Hair follicular keratinocyte (primary cell): ENCODE data around the gene C5AR1. TPM values are rescaled to one million over a fixed set of nuclear protein-coding genes. Genes with fewer than 3 reads are reported as not detected.

ENCODE experiments used
- total RNA-seq: library from RNA; depleted of rRNA; stranded (reverse); fragments of >200 nt; gene quantifications from 2 replicates; pipeline ENCODE4 v1.2.3, GENCODE V29; 2015

Gene C5AR1
- total RNA-seq, result not detected in 2 replicates

DNA sequence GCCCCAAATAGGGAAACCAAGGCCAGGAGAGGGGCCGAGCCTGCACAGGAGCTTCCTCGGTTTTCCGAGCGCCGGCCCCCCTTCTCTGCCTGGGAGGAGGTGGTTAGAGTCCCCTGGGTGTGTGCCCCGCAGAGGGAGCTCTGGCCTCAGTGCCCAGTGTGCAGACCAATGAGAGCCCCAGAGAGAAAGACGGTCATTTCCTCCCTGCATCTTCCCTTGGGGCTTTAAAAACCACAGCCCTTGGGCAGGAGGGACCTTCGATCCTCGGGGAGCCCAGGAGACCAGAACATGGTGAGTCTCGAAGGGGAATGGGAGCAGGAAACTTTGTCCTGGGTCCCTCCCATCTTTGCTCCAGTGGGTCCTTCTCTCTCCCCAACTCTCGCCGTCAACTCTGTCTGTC is at the start of gene C5AR1:
C5AR1 (plus strand) TSS at position 254 of the 400 bp plus-strand sequence; CDS start at position 289, 35 bp downstream.

DNA sequence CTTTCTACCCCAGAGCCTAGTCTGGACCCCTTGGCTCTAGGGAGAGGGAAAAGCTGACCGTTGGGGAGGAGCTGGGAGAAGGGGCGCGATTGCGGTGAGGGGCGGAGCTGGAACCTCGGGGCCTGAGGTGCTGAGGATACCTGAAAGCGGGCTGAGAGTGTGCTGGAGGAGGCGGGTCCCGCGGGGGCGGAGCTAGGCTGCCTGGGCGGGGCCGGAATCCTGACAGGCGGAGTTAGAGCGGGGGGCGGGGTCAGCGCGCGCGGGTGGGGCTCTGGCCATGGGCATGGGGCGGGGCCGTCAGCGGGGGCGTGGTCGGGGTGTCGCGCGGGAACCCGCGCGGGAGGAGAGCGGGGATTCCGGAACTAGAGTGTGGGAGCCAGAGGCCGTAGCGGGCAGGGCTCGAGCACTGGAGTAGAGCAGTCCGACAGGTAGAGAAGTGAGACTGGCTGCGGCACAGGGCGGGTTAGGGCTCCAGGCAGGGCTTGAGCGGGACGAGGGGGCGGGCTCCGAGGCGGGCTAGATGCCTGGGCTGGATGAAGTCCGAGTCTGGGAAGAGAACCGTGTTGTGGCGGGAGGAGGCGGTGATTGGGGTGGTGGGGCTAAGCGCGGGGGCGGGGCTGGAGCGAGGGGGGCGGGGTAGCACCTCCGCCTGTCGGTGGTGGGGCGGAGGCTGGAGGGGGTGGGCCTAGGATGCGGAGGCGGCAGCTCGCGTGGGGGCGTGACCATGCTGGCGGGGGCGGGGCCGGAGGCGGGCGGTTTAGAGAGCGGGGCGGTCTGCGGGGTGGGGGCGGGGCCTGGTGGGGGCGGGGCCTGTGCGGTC is 35.4 kb upstream of the C5AR1 start, which contains the start of gene INAFM1:
INAFM1 (plus strand) TSS at position 815 of the 820 bp plus-strand sequence. CDS start 35 bp downstream, outside the sequence.

DNA sequence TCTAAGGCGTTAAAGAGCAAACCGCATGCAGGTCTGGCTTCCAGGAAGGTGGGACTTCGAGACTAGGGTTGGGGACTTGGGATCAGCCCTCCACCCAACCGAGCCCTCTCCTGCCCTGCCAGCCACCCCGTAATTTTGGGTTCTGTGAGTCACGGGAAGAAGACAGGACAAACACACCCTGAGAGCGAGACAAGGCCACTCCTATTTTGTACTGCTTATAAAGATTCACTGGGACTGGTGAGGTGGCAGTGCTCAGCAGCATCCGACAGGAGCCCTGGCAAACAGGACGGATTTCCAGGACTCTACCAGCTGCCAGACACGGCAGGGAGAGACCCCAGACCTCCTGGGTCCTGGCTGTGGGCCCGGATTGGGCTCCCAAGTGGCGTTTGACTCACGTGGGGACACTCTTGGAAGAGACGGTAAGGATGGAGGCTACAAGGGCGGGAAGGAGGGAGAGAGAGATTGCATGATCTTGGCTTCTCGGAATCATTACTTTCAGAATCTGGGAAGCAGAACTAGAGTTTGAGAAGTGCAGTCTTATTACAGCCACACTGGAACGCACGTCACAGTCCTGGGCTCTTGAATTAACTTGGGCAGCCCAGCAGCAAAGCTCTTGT is 22.4 kb downstream of the C5AR1 start, which contains the start of gene C5AR2:
C5AR2 (plus strand) TSS at position 245 of the 617 bp plus-strand sequence. CDS start 8,625 bp downstream, outside the sequence.

DNA sequence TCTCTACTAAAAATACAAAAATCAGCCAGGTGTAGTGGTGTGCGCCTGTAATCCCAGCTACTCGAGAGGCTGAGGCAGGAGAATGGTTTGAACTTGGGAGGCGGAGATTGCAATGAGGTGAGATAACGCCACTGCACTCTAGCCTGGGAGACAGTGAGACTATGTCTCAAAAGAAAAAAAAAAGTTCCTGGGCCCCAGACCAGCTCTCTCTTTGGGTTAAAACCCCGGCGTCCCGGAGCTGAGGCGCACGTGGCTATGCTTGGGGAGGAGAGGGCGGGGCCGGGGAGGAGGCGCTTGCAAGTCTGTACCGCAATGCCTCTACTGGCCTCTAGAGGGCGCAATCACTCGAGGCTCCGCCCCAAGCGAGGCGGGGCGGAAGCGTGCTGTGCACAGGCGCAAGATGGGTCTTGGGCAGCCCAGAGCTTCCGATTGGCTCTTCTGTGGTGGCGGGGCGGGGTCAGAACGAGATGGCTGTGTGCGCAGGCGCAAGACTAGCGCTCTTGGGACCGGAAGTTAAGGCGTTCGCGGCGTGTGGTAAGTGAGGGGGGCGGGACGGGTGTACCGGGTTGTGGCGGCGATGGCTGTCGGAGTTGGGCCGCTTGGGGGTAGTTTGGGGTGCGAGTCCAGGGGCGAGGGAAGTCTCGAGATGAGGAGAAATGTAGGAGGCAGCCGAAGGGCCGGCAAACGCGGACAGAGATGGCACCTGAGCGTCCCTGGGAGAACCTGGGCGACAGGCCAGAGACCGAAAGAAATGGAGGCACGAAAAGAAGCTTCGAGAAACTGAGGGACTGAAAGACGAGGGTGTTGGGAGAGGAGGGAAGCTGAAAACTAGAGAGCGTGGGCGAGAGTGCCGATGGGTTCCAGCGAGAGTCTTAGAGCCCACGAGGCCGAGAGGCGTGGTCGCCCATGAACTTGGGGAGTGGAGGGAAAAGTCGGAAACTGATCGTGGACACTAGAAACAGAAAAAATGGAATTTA is 39.4 kb downstream of the C5AR1 start, which contains the start of gene DHX34:
DHX34 (plus strand) TSS at position 497 of the 977 bp plus-strand sequence. CDS start 3,716 bp downstream, outside the sequence.

Other genes starting within 250 kb of the C5AR1 start
- gene ZC3H4, start 196.1 kb upstream of the C5AR1 start, total RNA-seq, result 14.3 and 16.3 TPM in 2 replicates
- gene SAE1, start 179.0 kb upstream of the C5AR1 start, total RNA-seq, result 61.0 and 119 TPM in 2 replicates
- gene BBC3, start 78.7 kb upstream of the C5AR1 start, total RNA-seq, result 3.8 and 12.5 TPM in 2 replicates
- 11.9 and 12.0 TPM in 2 replicates for gene CCDC9, start 53.3 kb upstream of the C5AR1 start, total RNA-seq
- 3.5 and 4.6 TPM in 2 replicates for gene INAFM1, start 35.0 kb upstream of the C5AR1 start, total RNA-seq
- gene C5AR2, start 22.3 kb downstream of the C5AR1 start, total RNA-seq, result not detected in 2 replicates
- gene DHX34, start 39.5 kb downstream of the C5AR1 start, total RNA-seq, result 15.9 and 17.2 TPM in 2 replicates
- gene MEIS3, start 109.7 kb downstream of the C5AR1 start, total RNA-seq, result 0.80 and 7.3 TPM in 2 replicates
- 0.16 TPM in 1 of 2 replicates, not detected in the other for gene SLC8A2, start 162.0 kb downstream of the C5AR1 start, total RNA-seq
- gene KPTN, start 174.4 kb downstream of the C5AR1 start, total RNA-seq, result 2.9 and 3.2 TPM in 2 replicates
- 71.0 and 88.9 TPM in 2 replicates for gene NAPA, start 205.2 kb downstream of the C5AR1 start, total RNA-seq